DMS114 treated with DMSO at 0.1 percent for 48 hours (cell line): Measurements from ENCODE around the gene TSC22D4.
"Not testable (repeated sequence)": the region's sequence is repeated elsewhere in the genome, so short reads cannot be mapped to it uniquely, and the experiment has no call there.

ENCODE experiments used
- DNase-seq: peaks from one replicate; lab custom pipeline; 2025; ENCODE audit not compliant: unreplicated experiment; lab: John Stamatoyannopoulos, UW

Gene TSC22D4

GRCh38 chr7:100447363-100447762 is 31.7 kb downstream of the TSC22D4 start:
- DNase-seq: not testable (repeated sequence)

- DNase-seq: no peak
Measured at GRCh38 chr7:100446040-100446439, 33.0 kb downstream of the TSC22D4 start.

- no peak for DNase-seq
Measured at GRCh38 chr7:100444311-100445278, 34.4 kb downstream of the TSC22D4 start.

- no peak for DNase-seq
Measured at GRCh38 chr7:100443096-100443840, 35.7 kb downstream of the TSC22D4 start.

GRCh38 chr7:100441641-100442535 is 37.1 kb downstream of the TSC22D4 start:
- DNase-seq: no peak

- not testable (repeated sequence) for DNase-seq
Measured at GRCh38 chr7:100439244-100439643, 39.8 kb downstream of the TSC22D4 start.

GRCh38 chr7:100438731-100439130 is 40.3 kb downstream of the TSC22D4 start:
- DNase-seq: not testable (repeated sequence)

- no peak for DNase-seq
Measured at GRCh38 chr7:100438172-100438571, 40.8 kb downstream of the TSC22D4 start.

- DNase-seq: no peak
Measured at GRCh38 chr7:100437150-100438100, 41.6 kb downstream of the TSC22D4 start.

GRCh38 chr7:100435401-100436304 is 43.4 kb downstream of the TSC22D4 start:
- no peak for DNase-seq

- no peak for DNase-seq
Measured at GRCh38 chr7:100434297-100435144, 44.5 kb downstream of the TSC22D4 start.

GRCh38 chr7:100433592-100434296 is 45.3 kb downstream of the TSC22D4 start:
- no peak for DNase-seq

GRCh38 chr7:100433276-100433591 is 45.8 kb downstream of the TSC22D4 start:
- no peak for DNase-seq

GRCh38 chr7:100432621-100433275 is 46.3 kb downstream of the TSC22D4 start:
- DNase-seq: no peak

- DNase-seq: no peak
Measured at GRCh38 chr7:100432053-100432452, 47.0 kb downstream of the TSC22D4 start.

GRCh38 chr7:100431286-100431735 is 47.7 kb downstream of the TSC22D4 start:
- no peak for DNase-seq
